Chondrocyte (in vitro differentiated cells): ENCODE data around the gene SLIT1. TPM values are rescaled to one million over a fixed set of nuclear protein-coding genes. Genes with fewer than 3 reads are reported as not detected.

Experiments
- DNase-seq: peaks from one replicate; pipeline ENCODE4 v3.0.0; 2021; ENCODE audit warnings: mixed read lengths, low spot score
- H3K27ac Mint-ChIP-seq: one replicate; pipeline ENCODE4 v1.8.0; 2021; ENCODE audit warnings: mild to moderate bottlenecking, moderate library complexity, mixed read lengths; ENCODE audit not compliant: unreplicated experiment
- H3K27me3 Mint-ChIP-seq: 2 replicates; pipeline ENCODE4 v1.8.0; 2021; ENCODE audit warnings: low read depth, mixed read lengths
- H3K36me3 Mint-ChIP-seq: 2 replicates; pipeline ENCODE4 v1.8.0; 2021; ENCODE audit warnings: low read depth, mixed read lengths
- H3K4me1 Mint-ChIP-seq: 2 replicates; pipeline ENCODE4 v1.8.0; 2021; ENCODE audit warnings: low read depth, mild to moderate bottlenecking, mixed read lengths
- H3K4me3 Mint-ChIP-seq: one replicate; pipeline ENCODE4 v1.8.0; 2021; ENCODE audit warnings: mild to moderate bottlenecking, moderate library complexity, mixed read lengths; ENCODE audit not compliant: unreplicated experiment
- H3K9me3 Mint-ChIP-seq: 2 replicates; pipeline ENCODE4 v1.8.0; 2021; ENCODE audit warnings: low read depth, mixed read lengths
- total RNA-seq: library from RNA; stranded (reverse); gene quantifications from 3 replicates; pipeline ENCODE4 v1.2.1, GENCODE V29; 2021
- TF ChIP-seq, protein P1 (sequence below): fragments of 200-600 bp; sonication (generic); IDR thresholded peaks from 2 replicates; pipeline ENCODE4 v1.5.0; 2021; ENCODE audit warnings: antibody characterized with exemption, mild to moderate bottlenecking, moderate library complexity

SLIT1 gene
- total RNA-seq, 1 donor from 2014 or later: not detected

DNA sequence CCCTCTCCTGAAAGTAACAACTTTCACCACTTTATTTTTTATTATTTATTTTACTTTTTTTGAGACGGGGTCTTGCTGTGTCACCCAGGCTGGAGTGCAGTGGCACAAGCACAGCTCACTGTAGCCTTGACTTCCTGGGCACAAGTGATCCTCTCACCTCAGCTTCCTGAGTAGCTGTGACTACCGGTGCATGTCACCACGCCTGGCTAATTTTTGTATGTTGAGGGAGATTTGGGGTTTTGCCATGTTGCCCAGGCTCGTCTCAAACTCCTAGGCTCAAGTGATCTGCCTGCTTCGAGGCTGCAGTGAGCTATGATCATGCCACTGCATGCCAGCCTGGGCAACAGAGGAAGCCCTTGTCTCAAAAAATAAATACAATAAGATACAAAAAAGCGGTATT, 14.9 kb upstream of the SLIT1 start:
- Mint-ChIP-seq H3K27me3 (peaks cover 20% of the 10 kb centered on the region), H3K4me3 (no peak overlapping the region), H3K4me1 (peaks cover 3% of the 10 kb centered on the region), H3K9me3 (peaks cover 4% of the 10 kb centered on the region), H3K27ac (no peak overlapping the region), H3K36me3 (no peaks in the 10 kb centered on the region)
- TF ChIP-seq, protein P1, sequence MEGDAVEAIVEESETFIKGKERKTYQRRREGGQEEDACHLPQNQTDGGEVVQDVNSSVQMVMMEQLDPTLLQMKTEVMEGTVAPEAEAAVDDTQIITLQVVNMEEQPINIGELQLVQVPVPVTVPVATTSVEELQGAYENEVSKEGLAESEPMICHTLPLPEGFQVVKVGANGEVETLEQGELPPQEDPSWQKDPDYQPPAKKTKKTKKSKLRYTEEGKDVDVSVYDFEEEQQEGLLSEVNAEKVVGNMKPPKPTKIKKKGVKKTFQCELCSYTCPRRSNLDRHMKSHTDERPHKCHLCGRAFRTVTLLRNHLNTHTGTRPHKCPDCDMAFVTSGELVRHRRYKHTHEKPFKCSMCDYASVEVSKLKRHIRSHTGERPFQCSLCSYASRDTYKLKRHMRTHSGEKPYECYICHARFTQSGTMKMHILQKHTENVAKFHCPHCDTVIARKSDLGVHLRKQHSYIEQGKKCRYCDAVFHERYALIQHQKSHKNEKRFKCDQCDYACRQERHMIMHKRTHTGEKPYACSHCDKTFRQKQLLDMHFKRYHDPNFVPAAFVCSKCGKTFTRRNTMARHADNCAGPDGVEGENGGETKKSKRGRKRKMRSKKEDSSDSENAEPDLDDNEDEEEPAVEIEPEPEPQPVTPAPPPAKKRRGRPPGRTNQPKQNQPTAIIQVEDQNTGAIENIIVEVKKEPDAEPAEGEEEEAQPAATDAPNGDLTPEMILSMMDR: no peak
- no peak for DNase-seq

GRCh38 chr10:97199152-97199551, 13.4 kb upstream of the SLIT1 start:
- H3K9me3 Mint-ChIP-seq: peaks cover 4% of the 10 kb centered on the region
- TF ChIP-seq, protein P1: no peak
- no peak overlapping the region for H3K4me3 Mint-ChIP-seq
- H3K27ac Mint-ChIP-seq: no peak overlapping the region
- H3K27me3 Mint-ChIP-seq: peaks cover 25% of the 10 kb centered on the region
- no peaks in the 10 kb centered on the region for H3K36me3 Mint-ChIP-seq
- peaks cover 4% of the 10 kb centered on the region for H3K4me1 Mint-ChIP-seq
- no peak for DNase-seq

GRCh38 chr10:97197030-97197500, 11.3 kb upstream of the SLIT1 start:
- Mint-ChIP-seq H3K4me3 (peak overlapping the region; percentile 3), H3K4me1 (peaks cover 4% of the 10 kb centered on the region), H3K27me3 (peaks cover 38% of the 10 kb centered on the region), H3K9me3 (no peaks in the 10 kb centered on the region), H3K36me3 (no peaks in the 10 kb centered on the region), H3K27ac (no peak overlapping the region)
- TF ChIP-seq, protein P1: no peak
- DNase-seq: no peak

GRCh38 chr10:97196223-97197029, 10.7 kb upstream of the SLIT1 start:
- no peak for DNase-seq
- TF ChIP-seq, protein P1: peak; percentile 84
- peak overlapping the region; percentile 66 for H3K4me3 Mint-ChIP-seq
- no peak overlapping the region for H3K27ac Mint-ChIP-seq
- H3K9me3 Mint-ChIP-seq: no peaks in the 10 kb centered on the region
- H3K36me3 Mint-ChIP-seq: no peaks in the 10 kb centered on the region
- peaks cover 39% of the 10 kb centered on the region for H3K27me3 Mint-ChIP-seq
- H3K4me1 Mint-ChIP-seq: peaks cover 4% of the 10 kb centered on the region

DNA sequence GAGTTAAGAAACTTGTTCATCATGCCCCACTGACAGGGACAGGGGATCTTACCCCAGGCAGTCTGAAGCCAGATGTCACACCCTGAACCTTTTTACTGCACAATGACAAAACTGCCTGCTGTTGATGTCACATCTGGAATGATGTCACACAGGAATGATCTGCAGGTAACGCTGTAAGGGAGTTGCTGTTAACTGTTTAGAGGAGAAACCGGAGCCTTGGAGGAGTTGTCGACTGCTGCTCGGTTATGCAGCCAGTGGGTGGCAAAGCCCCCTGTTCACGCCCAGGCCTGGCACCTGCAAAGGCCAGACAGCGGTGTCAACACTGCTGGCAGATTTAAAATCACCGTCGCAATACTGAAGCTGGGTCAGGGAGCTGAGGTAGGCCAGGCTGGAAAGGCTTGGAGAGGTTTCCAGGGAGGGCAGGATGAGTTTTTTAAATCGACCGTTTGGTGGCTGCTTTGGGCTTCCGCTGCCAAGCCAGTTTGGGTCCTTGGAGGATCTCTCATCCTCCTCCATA, 10.0 kb upstream of the SLIT1 start:
- H3K4me1 Mint-ChIP-seq: peaks cover 4% of the 10 kb centered on the region
- TF ChIP-seq, protein P1: no peak
- DNase-seq: no peak
- H3K27me3 Mint-ChIP-seq: peaks cover 38% of the 10 kb centered on the region
- no peak overlapping the region for H3K27ac Mint-ChIP-seq
- peak overlapping the region; percentile 66 for H3K4me3 Mint-ChIP-seq
- peaks cover 2% of the 10 kb centered on the region for H3K9me3 Mint-ChIP-seq
- H3K36me3 Mint-ChIP-seq: no peaks in the 10 kb centered on the region
